Calu3 (cell line): ENCODE measurements around the gene TNRC6C. TPM values are rescaled to one million over a fixed set of nuclear protein-coding genes. Genes with fewer than 3 reads are reported as not detected.

Experiments
- BruUV-seq: library from RNA; stranded (reverse); fragments of 400-500 nt; replicated peaks from 2 replicates; lab custom pipeline; 2021; lab: Mats Ljungman, UMichigan
- CTCF ChIA-PET: fragments of 300-600 bp; sonication (Branson Sonifier 250); formaldehyde crosslinking; loops from one replicate; lab custom pipeline; 2022; ENCODE audit warnings: antibody characterized with exemption; lab: Charles Lee
- DNase-seq: peaks from one replicate; pipeline ENCODE4 v3.0.0; 2022
- H3K27ac Mint-ChIP-seq: one replicate; pipeline ENCODE4 v1.8.0; 2022; ENCODE audit warnings: mixed read lengths; ENCODE audit not compliant: unreplicated experiment
- H3K27me3 Mint-ChIP-seq: one replicate; pipeline ENCODE4 v1.8.0; 2022; ENCODE audit warnings: mixed read lengths; ENCODE audit not compliant: unreplicated experiment
- H3K36me3 Mint-ChIP-seq: one replicate; pipeline ENCODE4 v1.8.0; 2022; ENCODE audit warnings: mild to moderate bottlenecking, moderate library complexity, mixed read lengths; ENCODE audit not compliant: insufficient read depth, unreplicated experiment
- H3K4me1 Mint-ChIP-seq: one replicate; pipeline ENCODE4 v1.8.0; 2022; ENCODE audit warnings: mild to moderate bottlenecking, low read depth, mixed read lengths; ENCODE audit not compliant: unreplicated experiment
- H3K4me3 Mint-ChIP-seq: one replicate; pipeline ENCODE4 v1.8.0; 2022; ENCODE audit warnings: mild to moderate bottlenecking, low read depth, moderate library complexity, mixed read lengths; ENCODE audit not compliant: unreplicated experiment
- H3K9me3 Mint-ChIP-seq: one replicate; pipeline ENCODE4 v1.8.0; 2022; ENCODE audit warnings: low read depth, mixed read lengths; ENCODE audit not compliant: unreplicated experiment
- intact Hi-C: fragments of 100-400 bp; cut with micrococcal nuclease; formaldehyde crosslinking; loops from one replicate; pipeline ENCODE4 v1.10.0; 2022; ENCODE audit not compliant: unreplicated experiment
- total RNA-seq: library from RNA; stranded (reverse); gene quantifications from 2 replicates; pipeline ENCODE4 v1.2.3, GENCODE V29; 2022
- TF ChIP-seq, protein P1 (sequence below): fragments of 200-600 bp; IDR thresholded peaks from one replicate; pipeline ENCODE4 v1.8.0; 2022; ENCODE audit warnings: antibody characterized with exemption; ENCODE audit not compliant: unreplicated experiment

The TNRC6C gene
- total RNA-seq, 1 experiment from 2014 or later: 18.2 TPM

GRCh38 chr17:78142119-78142861 lies 183.8 kb downstream of the TNRC6C start:
- intact Hi-C loops: no loop called here
- H3K9me3 Mint-ChIP-seq: no peaks in the 10 kb centered on the region

GRCh38 chr17:78143214-78144146 lies 185.0 kb downstream of the TNRC6C start:
- Mint-ChIP-seq H3K27me3 (no peaks in the 10 kb centered on the region), H3K27ac (peak overlapping the region; percentile 74), H3K4me3 (no peak overlapping the region), H3K4me1 (peaks cover 74% of the 10 kb centered on the region), H3K9me3 (no peaks in the 10 kb centered on the region), H3K36me3 (peaks cover 53% of the 10 kb centered on the region)
- no peak for DNase-seq
- TF ChIP-seq, protein P1, sequence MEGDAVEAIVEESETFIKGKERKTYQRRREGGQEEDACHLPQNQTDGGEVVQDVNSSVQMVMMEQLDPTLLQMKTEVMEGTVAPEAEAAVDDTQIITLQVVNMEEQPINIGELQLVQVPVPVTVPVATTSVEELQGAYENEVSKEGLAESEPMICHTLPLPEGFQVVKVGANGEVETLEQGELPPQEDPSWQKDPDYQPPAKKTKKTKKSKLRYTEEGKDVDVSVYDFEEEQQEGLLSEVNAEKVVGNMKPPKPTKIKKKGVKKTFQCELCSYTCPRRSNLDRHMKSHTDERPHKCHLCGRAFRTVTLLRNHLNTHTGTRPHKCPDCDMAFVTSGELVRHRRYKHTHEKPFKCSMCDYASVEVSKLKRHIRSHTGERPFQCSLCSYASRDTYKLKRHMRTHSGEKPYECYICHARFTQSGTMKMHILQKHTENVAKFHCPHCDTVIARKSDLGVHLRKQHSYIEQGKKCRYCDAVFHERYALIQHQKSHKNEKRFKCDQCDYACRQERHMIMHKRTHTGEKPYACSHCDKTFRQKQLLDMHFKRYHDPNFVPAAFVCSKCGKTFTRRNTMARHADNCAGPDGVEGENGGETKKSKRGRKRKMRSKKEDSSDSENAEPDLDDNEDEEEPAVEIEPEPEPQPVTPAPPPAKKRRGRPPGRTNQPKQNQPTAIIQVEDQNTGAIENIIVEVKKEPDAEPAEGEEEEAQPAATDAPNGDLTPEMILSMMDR: no peak
- intact Hi-C loops: no loop called here
- CTCF ChIA-PET: interaction anchor here (0.6 to 1.4 kb wide), 4 partner anchors 15 to 614 kb away, joined by 3 to 6 read pairs (median 6); partner anchors contain the start of gene TMC6
- BruUV-seq: no TSS peak

More at GRCh38 chr17:78142119-78142861, 183.8 kb downstream of the TNRC6C start:
- Mint-ChIP-seq H3K36me3 (peaks cover 51% of the 10 kb centered on the region), H3K27ac (peak overlapping the region; percentile 50), H3K4me3 (no peak overlapping the region), H3K27me3 (no peaks in the 10 kb centered on the region), H3K4me1 (peaks cover 68% of the 10 kb centered on the region)
- CTCF ChIA-PET: interaction anchor here (0.7 to 1.4 kb wide), 6 partner anchors 9 to 311 kb away, joined by 3 to 16 read pairs (median 5); partner anchors contain the start of genes AFMID, BIRC5 and TK1
- TF ChIP-seq, protein P1: no peak
- no TSS peak for BruUV-seq
- peak; percentile 87 for DNase-seq

DNA sequence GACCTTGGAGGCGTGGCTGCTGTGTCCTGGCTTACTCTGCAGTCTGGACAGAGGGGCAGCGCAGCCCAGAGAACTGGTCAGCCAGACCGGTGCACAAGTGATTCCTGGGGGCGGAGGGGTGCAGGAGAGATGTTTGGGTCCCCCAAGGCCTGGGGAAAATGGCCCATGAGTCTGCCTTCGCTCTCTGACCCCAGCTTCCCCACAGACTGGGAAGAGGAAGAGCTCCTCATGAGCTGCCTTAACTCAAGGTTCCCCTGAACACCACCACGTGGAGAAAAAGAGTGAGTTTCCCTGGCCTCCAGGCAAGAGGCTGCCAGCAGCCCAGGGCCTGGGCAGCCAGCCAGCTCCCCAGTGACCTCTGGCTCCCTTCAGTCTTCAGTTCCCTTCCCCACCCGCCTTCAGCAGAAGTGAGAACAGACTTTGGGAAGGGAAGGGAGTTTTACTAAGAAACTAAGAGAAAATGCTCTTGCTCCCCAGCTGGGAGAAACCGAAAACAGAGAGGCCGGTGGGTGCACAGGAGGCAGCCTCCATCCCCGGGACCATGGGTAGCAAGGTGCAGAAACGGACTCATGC lies 185.7 kb downstream of the TNRC6C start:
- intact Hi-C loops: no loop called here
- CTCF ChIA-PET: interaction anchor here (0.6 to 1.5 kb wide), 10 partner anchors 9 to 613 kb away, joined by 3 to 6 read pairs (median 4); partner anchors contain the start of genes AFMID, TK1 and TMC6
- peak overlapping the region; percentile 37 for H3K4me3 Mint-ChIP-seq

More for the DNA sequence above, 185.7 kb downstream of the TNRC6C start:
- peaks cover 47% of the 10 kb centered on the region for H3K36me3 Mint-ChIP-seq
- H3K27me3 Mint-ChIP-seq: no peaks in the 10 kb centered on the region
- H3K27ac Mint-ChIP-seq: peak overlapping the region; percentile 74
- TF ChIP-seq, protein P1: no peak
- peak; percentile 86 for DNase-seq
- BruUV-seq: no TSS peak
- peaks cover 74% of the 10 kb centered on the region for H3K4me1 Mint-ChIP-seq
- H3K9me3 Mint-ChIP-seq: no peaks in the 10 kb centered on the region
